ENCODE results near the gene KASH5.
A peak's percentile ranks its signal among the peaks of the same experiment; 100 is the strongest.

Gene KASH5

DNA sequence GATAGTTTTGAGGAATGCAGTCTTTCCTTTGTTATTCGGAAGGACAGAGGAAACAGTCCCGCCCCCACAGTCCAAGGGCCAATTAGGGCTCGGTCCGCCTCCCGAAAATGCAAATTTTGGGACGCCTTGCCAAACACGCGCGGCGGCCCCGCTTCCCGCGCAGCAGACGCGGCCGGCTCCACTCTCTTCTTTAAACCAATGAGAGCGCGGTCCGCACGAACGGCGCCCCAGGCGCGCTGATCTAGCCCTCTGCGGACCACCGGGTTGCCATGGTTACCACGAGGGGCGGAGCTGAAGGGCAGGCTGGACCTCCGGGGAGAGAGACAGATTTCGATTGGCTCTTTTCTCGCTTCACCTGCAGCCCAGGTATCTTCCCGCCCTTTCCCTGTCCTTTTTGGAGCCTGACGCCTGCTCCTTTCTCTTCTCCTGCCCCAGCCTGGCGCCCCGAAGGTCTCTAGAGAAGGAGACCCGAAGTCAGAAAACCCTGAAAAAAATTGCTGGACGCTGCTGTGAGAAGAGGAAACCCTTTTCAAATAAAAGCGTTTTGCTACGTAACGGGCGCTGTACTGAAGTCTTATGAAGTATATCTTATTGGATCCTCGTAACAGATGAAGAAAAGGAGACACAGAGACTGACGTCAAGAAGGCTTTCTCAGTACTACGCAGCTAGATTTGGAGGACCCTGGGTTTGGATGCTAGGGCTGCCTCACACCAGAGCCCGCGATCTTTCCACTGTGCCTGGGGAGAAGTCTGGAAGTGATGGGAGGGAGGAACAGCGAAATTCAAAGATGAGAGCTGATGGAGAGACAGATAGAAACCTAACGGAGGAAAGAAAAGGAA, 33.2 kb downstream of the KASH5 start:
- peak; percentile 69 for DNase-seq (ENCODE audit: low spot score)

DNA sequence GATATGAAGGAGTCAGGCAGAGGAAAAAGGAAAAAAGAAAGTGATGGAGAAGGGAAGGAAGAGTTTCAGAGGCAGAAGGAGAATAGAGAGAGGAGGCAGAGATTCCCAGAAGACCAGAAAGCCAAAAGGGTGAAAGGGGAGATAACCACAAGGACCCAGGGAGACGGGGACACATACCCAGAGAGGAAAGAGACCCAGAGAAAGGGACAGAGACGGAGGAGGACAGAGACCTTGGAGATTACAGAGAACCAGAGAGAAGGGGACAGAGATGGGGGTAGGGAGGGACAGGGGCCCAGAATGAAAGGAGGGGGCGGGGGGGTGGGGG, 33.8 kb downstream of the KASH5 start:
- no peak for DNase-seq (ENCODE audit: low spot score)

DNA sequence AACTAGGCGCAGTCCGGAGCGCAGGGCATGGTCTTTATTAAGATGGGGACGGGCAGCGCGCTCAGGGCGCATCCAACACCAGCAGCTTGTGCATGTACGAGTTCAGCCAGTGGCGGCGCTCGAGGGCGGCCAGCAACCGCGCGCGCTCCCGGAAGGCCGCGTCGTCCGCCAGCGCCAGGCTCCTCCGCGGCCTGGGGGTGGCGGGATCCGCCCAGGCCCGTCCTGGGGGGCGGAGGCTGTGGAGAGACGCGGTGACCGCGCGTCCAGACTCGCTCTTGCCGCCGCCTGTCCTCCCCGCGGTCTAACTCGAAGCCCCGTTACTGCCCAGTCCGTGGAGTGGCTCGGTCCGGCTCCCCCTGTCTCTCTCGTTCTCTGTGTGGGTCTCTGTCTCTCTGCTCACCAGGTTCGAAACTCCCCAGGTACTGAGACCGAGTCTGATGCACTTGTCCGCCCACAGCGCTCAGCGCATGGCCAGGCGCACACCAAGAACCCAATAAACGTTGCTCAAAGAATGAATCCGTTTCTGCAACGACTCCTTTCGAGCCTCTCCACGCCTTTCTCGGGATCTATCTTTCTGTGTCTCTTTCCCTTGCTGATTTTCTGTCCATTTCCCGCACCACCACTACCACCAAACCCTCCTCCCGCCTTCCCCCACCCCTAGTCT, 34.5 kb downstream of the KASH5 start:
- DNase-seq (ENCODE audit: low spot score), result peak; percentile 45

DNA sequence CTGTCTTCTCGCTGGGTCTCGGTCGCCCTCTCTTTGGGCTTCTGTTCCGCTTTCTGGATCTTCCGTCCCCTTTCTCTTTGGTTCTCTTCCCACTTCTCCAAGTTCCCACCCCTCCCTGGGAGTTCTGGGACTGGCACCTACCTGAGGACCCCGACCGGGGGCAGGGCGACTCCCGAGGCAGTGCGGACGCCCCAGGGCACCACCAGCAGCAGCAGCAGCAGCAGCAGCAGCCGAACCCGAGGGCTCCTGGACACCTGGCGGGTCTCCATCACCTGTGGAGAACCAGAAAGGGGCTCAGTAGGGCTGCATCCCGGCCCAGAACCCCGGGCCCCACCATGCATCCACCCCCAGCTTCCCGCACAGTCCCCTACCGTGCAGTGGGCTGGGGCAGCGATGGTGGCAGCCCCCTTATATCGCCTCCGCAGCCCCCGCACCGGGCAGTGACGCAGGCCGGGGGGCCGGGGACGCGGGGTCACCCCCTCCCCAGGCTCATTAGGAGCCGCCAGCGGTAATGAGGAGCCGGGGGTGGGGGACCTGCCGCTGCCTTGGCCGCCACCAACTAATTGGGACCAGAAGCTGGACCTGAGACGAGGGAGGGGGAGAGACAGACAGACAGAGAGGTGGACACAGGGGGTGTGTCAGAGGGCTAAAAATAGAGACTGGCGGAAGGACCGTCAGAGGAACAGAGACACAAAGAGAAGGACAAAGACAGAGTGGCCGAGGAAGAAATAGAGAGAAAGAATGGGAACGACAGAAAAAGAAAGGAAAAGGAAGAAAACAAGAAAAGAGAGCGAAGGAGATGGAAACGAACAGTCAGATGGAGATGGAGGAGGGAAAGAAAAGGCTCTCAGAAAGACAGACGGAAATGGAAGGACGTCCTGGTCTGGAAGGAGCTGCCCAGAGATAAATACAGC, 35.3 kb downstream of the KASH5 start, which contains the start of gene PTH2:
Gene PTH2 (minus strand): TSS at position 371 of the 914 bp plus-strand sequence. CDS start 102 bp downstream, at position 269.
- DNase-seq (ENCODE audit: low spot score), result no peak

DNA sequence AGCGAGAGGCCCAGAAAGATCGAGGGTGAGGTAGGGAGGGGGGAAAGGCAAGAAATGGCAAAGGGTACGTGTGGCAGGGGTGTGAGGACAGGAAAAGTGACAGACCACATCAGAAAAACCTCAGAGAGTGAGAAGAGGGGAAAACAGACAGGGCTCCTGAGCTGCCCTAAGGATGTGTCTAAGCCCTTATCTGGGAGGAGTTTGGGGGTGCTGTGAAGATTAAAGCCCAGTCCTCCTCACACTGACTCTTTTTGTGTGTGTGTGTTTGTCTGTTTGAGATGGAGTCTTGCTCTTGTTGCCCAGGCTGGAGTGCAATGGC, 35.9 kb downstream of the KASH5 start:
- no peak for DNase-seq (ENCODE audit: low spot score)

DNA sequence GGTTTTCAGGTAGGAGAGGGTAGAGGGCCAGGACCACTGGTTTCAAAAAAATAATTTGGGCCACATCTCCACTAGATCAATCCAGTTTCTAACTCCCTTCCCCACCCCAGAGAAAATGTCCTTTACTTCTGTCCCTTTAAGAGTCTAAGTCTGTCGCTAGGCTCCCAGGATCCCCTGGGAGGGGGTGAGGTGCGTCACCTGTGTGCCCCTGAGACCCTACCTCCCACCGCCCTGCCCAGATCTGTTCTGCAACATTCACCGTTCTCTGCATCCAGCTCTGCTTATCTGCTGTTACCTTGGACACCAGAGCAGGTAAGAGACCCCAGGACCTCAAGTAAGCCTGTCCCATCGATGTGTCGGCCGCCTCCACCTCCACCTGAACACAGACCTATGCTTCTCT, 37.1 kb downstream of the KASH5 start, which contains the start of gene GFY:
Gene GFY (plus strand): TSS at position 211 of the 400 bp plus-strand sequence. CDS start 1,043 bp downstream, outside the sequence.
- no peak for DNase-seq (ENCODE audit: low spot score)

DNA sequence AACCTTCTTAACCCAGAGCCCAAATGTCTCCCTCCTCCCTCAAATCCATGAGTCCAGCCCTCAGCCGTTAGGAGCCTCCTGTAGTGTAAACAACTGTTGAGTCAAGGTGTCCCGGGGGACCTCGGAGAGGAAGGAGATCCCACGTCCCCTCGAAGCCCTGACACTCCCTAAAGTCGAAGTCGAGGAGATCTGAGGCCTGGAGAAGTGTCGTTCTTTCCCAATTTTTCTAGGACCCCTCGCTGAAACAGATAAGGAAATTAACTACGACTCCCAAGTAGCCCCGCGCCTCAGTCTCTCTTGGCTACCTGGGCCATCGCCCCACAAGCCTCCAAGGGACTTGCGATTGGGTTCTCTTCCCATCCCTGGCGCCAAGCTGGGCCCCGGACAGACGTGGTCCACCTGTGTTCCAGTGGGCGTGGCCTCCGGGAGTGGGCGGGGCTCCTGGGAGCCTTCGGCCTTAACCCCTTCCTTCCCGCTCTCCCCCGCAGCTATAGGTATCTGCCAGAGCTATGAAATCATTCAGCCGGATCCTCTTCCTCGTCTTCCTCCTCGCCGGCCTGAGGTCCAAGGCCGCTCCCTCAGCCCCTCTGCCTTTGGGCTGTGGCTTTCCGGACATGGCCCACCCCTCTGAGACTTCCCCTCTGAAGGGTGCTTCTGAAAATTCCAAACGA, 38.0 kb downstream of the KASH5 start:
- peak; percentile 65 for DNase-seq (ENCODE audit: low spot score)

DNA sequence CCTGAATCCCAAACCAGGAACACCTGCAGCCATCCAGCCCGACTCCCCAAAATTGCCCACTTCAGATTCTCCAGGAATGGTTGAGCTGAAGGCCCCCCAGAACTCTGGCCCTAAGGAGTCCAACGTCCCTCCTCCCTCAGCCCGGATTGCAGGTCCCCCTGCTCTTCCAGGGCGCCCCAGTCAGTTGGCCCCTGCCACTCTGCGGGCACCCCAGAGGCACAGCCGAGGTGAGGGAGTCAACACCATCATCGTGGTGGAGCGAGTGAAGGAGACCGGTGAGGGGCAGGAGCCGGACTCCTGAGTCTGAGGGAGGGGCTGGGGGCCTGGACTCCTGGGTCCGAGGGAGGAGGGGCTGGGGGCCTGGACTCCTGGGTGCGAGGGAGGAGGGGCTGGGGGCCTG, 39.3 kb downstream of the KASH5 start:
- DNase-seq (ENCODE audit: low spot score), result no peak

DNA sequence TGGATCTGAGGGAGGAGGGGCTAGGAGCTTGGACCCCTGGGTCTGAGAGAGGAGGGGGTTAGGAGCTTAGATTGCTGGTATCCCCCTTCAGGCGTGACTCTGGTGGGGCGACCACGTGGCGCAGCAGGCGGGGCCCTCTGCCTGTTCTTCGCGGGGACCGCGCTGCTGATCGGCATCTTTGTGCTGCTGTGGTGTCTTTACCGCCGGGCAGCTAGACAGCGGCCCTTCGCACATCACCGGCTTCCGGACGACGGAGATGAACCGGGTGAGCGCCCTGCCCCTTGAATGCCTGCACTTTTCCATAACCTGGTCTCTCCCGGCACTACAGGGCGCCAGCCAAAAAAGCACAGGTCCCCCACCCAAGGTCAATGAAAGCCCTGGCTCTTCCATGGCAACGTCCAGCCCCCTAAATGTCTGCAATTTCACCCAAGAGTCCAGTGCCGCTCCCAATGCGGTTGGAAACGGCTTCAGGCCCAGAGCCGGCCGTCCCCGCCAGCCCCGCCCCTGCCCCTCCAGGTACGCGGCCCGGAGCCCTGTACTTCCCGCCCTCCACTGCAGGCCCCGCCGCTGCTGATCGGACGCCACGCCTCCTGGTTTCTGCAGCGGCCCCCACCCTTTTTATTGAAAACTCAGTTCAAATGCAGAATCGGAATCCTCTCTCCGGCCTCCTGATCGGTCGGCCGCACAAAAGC, 40.0 kb downstream of the KASH5 start:
- peak; percentile 66 for DNase-seq (ENCODE audit: low spot score)

DNA sequence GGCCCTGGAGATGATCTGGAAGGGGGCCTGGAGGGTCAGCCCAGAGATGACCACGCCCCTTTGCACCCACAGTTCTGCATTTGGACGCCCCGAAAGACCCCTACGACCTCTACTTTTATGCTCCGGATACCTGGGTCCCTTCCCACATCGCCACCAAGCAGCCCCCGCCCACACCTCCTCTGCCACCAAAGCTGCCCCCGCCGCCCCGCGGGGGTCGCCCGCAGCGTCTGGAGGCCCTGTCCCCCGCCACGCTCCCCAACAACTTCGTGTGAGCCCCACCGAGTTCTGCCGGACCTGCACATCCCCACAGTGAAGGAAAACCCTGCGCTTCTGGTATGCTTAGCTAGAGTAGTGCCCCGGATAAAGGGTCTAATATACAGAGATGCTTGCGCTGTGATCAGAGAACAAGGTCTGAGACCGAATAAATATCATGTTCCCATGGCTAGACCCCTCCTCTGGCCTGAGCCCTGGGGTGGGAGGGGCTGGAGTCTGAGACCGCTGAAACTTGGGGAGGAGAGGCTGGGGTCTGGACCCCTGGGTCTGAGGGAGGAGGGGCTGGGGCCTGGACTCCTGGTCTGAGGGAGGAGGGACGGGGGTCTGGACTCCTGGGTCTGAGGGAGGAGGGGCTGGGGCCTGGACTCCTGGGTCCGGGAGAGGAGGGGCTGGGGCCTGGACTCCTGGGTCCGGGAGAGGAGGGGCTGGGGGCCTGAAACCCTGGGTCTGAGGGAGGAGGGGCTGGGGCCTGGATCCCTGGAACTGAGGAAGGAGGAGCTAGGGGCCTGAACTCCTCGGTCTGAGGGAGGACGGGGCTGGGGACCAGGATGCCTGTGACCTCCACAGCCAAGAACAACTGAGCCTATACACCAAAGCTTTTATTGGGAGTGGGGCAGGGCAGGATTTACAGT, 40.8 kb downstream of the KASH5 start:
- no peak for DNase-seq (ENCODE audit: low spot score)

DNA sequence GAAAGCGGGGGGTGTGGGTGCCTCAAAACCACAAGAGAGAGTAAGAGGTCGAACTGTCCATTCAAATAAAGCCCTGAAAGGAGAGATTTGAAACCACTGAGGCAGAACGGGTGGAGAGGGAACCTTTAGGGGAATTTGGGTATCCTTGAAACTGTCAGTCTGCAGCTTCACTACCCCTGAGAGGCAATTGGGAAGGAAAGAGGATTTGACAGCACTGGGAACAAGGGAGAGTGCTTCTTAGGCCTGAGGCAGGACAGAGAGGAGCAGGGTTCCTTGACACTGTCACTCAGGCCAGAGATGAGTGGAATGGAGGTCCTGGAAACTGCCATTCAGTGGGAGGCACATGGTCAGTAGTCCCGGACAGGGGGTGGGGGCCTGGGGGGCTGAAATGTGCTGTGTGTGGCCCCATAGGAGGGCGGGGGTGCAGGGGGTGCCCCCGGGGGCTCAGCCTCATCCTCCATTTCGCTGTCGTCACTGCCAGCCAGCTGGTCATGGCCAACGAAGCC, 42.2 kb downstream of the KASH5 start:
- no peak for DNase-seq (ENCODE audit: low spot score)

DNA sequence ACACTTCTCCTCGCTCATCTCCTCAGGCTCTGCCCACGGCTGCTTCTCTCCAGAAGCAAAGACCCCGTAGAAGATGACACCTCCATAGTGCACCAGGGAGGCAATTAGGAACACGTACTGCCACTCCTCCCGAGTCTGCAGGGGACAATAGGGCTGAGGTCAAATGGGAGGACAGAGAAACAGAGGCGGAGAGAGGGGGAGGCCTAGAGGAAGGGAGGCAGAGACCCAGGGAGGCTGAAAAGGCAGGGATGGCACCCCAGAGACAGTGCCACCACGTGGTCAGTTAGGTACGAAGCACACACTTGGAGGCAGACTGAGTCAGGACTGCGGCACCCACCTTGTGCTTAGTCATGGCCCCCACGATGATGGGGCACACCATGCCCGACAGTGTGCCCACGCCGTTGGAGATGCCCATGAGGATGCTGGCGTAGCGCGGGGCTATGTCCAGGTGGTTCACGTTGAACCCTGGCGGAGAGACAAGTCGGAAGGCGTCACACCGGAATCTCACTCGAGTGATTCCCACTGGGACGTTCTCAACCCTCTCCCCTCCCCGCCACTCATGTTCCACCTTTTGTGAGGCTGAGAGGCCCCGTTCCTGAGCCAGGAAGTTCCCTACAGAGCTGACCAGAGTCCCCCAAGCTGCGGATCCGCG, 42.8 kb downstream of the KASH5 start:
- no peak for DNase-seq (ENCODE audit: low spot score)

DNA sequence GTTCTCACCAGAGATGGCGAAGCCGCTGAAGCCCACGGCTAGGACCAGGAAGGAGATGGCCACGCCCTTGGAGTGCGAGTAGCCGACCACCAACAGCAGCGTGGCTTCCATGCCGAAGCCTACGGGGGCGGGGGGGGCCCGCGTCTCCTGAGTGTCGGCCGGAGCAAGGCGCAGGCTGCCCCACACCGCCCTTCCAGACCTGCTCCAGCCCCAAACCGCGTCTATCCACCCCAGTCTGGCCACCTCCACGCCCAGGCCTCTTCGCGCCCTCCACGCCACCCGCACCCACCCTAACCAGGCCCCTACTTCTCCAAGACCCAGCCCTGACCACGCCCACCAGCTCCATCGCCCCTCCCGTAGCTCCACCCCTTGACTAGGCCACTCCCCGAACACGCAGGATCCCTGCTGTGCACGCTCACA, 43.3 kb downstream of the KASH5 start:
- no peak for DNase-seq (ENCODE audit: low spot score)

DNA sequence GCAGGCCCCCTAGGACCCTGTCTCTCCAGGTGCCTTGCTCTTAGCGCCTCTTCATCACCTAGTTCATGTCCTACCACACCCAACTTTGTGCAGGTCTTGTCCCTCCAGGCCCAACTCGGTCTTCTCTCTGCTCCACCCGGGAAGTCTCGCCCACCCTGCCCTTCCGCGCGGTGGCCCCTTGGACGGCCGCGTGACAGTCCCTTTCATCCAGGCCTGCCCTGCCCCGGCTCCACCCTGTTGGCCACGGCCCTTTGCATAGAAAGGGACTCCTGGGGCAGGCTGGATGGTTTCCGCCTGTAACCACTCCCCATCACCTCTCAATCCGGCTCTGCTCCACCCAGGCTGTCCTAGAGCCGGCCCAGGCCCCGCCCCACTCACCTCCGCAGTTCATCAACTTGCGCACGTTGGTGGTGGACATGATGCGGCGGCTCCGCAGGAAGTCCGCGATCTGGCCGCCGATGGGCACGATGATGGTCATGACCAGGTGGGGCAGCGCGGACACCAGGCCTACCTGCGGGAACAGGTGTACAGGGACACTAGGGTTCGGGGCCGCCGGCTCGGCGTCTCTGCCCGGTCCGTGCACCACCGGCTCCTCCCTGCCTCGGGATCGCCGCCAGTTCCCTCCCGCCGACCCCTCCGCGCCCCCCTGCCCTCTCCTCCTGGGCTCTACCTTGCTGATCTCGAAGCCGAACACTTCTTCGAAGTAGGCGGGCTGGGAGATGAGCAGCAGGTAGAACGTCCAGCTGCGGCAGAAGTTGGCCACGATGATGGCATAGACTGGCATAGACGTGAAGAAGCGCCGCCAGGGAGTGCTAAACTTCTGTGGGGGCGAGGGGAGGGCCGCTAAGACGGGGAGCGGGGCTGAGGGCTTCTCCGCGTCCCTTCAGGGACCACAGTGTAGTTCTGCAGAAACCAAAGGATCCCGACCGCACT, 44.4 kb downstream of the KASH5 start:
- no peak for DNase-seq (ENCODE audit: low spot score)

DNA sequence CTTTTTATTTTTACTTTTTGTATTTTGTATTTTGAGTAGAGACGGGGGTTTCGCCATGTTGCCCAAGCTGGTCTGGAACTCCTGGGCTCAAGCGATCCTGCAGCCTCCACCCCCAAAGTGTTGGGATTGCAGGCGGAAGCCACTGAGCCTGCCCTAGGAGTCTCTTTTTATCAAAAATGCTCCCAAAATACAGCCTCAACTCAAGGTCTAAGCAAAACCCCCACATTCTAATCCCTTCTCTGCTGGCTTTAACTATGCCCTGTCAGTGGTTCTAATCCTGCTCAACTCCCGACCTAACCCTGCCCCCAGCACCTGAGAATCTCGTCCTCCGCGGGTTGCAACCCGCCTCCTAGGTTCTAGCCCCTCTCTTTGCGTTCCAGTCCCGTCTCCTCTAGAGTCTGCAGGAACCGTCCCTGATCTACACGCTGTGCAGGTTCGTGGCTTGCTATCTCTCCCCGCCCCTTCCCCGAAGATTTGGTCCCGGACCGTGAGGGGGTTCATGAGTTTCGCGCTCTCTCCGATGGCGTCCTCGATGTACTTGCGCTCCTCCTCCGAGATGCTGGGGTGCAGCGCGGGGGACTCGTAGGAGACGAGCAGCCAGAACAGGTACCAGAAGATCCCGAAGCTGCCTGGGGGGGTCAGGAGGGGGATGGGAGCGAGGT, 45.3 kb downstream of the KASH5 start:
- DNase-seq (ENCODE audit: low spot score), result no peak

DNA sequence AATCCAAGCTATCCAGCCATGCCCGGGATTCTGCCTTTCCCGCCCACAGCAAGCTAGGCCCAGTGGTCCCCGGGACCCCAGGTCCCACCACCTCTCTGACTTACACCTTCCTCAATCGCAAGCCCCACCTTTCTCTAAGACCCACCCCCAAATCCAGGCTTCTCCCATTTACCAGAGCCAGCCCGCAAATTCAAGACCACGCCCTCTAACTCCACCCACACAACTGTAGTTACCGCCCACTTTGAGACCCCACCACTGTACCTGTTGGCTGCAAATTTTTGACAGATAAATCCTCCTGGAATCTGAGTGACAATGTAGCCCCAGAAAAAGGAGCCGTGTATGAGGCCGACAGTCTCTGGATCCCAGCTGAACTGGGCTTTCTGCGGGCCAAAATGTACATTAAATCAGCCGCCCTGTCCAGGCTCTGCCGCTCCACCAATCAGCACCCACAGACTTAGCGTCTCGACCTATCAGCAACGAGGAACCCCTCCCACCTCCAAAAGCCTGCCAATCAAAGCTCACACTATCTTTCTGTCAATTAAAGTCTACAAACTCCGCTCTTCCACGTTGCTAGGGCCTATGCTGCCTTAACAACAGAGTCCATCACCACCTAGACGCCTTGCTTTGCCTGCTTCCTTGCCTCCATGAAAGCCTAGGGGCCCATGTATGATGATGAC, 47.0 kb downstream of the KASH5 start:
- peak; percentile 54 for DNase-seq (ENCODE audit: low spot score)

DNA sequence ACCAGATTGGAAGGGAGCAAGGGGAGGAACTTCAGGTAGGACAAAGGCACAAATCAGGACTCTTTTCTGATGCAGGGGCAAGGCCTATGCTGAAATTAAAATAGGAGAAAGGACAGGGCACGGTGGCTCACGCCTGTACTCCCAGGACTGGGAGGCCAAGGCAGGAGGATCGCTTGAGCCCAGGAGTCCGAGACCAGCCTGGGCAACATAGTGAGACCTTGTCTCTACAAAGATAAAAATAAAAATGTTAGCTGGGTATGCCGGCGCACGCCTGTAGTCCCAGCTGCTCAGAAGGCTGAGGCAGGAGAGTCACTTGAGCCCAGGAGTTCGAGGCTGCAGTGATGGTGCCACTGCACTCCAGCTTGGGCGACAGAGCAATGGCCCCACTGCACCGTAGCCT, 47.6 kb downstream of the KASH5 start:
- DNase-seq (ENCODE audit: low spot score), result no peak
